Posterior vena cava (tissue), 2 donors: ENCODE results near the gene FGF3. TPM values are rescaled to one million over a fixed set of nuclear protein-coding genes. Genes with fewer than 3 reads are reported as not detected.
A peak's percentile ranks its signal among the peaks of the same experiment; 100 is the strongest.

ENCODE experiments used
- DNase-seq: peaks from one replicate; pipeline ENCODE4 v3.0.0-alpha.2; 2020; ENCODE audit warnings: low spot score
- intact Hi-C, 2 donors: fragments of 100-400 bp; cut with DNase I; formaldehyde crosslinking; loops; one replicate each; pipeline versions ENCODE4 v1.14.1 to v1.14.2; 2022 to 2023
- total RNA-seq, 2 donors: library from RNA; stranded (reverse); fragmentation: NEBNext Ultra II Directional; extraction: Animal tissue kit (Norgen Biotek cat#: 25700); gene quantifications; one replicate each; pipeline ENCODE4 v1.2.1, GENCODE V29; 2021
- donor health status: DM: yes; HTN: yes; CAD: no.
- donor health status: DM: yes; HTN: yes; CAD: no.

The FGF3 gene
- total RNA-seq, 2 donors from 2014 or later, result not detected

DNA sequence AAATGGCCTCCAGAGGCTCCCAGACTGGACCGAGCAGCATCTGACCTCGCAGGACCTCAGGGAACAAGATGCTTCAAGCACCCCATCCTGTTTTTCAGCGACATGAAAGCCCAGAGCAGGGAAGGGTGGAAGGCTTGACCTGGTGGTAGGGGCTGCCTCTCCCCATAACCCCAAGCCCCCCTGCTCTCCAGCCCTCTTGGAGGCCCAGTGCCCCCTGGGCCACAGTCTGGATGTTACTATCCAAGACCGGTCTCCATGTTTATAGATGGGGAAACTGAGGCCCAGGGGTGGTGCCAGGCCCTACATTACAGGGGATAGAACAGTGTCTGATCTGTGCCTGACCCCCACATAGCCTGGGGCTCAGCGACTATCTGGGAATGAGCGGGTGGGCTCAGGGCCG, 7.0 kb downstream of the FGF3 start:
- intact Hi-C loops, result no loop called here
- DNase-seq, result no peak

DNA sequence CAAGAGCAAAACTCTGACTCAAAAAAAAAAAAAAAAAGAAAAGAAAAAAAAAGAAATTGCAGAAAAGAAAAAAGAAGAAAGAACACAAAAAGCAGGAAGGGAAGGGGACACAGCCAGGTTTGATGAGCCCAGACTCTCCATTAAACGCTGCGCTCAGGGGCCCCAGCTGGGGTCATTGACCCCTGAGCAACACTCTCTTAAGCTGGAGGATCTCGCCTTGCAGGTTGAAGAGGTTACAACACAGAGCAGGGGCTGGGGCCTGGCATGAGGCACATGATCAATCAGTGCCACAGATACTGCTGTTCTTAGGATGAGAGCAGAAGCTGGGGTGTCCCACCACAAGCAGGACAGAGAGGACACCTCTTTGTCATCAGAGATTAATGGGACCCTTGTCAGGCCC, 7.8 kb downstream of the FGF3 start:
- intact Hi-C loops, result no loop called here
- no peak for DNase-seq

DNA sequence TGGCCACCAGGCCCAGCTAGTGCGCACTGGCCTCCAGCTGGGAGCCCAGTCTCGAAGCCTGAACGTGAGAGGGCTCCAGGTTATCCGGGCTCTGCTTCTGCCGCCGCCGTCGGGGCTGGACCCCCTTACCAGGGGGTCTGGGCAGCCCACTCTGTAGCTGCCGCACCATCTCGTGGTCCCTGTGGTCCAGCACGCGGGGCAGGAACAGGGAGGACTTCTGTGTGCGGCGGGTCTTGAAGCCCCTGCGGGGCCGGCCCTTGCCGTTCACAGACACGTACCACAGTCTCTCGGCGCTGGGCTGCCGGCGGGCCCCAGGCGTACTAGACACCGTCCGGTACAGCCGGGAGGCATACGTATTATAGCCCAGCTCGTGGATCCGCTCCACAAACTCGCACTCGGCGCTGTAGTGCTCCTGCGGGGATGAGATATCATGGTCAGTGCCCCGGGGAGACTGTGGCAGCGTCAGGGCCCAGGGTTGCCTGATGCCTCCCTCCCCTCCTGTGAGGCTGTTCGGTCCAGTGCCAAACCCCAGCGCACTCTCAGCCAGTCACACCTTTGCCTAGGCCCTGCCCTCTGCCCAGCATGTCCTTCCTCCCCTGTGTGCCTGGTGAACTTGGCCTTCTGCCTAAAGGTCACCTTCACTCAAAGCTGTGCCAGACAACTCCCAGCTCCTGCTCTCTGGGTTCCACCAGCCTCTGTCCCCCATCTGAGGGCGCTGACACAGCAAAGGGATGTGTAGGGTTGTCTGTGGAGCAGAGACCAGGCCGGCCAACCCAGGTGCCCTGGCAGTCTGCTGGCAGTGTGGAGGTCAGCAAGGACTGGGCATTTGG, 8.7 kb downstream of the FGF3 start:
- intact Hi-C loops, result no loop called here
- no peak for DNase-seq

DNA sequence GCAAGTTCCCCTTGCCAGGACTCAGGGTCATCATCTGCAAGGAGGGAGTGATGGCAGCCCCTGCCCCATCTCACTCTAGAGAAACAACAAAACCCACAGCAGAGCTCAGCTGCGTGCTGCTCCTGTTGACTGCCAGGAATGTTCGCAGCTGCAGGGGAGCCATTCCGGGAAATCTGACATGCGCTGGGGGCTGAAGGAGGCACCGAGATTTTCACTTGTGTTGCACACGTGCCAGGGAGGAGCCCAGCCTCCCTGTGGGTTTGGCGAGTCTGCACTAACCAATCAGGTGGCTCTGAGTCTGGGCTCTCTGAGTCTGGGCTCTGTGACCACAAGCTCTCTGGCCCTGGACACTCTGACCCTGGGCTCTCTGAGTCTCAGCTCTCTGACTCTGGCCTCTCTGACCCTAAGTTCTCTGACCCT, 10.5 kb downstream of the FGF3 start:
- intact Hi-C loops, result loop anchor here in 1 of 2 donors (2.0 kb wide), 1 partner anchor 698 kb away; no protein-coding TSS in a partner anchor
- no peak for DNase-seq

DNA sequence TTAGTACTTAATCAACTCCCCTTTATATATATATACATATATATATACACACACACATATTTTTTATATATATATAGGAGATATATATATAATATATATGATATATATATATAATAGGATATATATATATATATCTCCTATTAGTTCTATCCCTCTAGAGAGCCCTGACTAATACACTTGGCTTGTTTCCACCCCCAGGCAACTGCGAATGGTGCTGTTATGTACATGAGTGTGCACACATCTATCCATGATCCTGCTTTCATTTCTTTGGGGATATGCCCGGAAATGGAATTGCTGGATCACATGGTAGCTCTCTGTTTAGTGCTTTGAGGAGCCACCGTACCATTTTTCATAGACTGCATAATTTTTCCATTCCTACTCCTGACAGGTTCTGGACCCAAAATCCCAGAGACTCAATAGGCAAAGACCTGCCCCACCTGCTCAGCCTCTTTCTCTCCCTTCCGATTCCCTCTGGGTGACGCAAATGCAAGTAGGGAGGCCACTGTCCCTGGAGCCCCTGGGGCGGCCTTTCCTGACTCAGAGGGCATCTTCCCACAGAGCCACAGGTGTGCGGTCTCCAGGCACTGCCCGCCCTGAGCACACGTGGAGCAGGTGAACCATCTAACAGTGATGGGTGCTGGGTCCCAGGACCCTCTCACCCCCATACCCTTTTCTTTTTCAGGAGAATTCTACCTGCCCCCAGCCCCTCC, 12.0 kb downstream of the FGF3 start:
- intact Hi-C loops, result no loop called here
- no peak for DNase-seq

DNA sequence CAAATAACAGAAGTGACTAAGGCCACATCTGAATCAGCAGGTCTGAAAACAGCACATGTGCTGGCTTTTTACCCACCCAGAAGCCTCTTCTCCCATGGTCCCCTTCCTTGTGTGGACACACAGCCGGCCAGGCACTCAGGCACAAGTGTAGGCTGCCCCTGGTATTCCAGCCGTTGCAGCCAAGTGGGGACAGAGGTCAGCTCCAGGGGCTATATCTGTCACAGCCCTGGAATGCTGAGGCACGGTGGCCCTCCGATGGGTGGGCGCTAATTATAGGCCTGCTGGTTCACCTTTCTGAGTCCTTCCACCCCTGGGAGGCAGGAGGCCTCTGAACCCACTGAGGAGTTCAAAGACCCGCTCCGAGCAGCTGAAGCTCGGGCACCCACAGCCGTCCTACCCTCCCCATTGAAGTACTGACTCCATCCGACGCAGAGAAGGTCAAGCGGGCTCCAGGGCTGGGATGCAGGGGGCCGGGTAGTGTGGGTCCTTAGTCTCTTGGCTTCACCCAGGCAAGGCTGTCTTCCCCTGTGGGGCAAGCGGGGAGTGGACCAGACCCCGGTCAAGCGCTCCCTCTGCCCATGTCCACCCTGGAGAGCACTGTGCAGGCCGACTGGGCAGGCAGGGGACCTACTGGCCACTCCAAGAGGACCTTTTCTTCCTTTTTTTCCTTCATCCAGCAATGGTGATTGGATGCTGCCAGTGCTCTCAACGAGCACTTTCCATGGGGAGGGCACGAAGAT, 14.3 kb downstream of the FGF3 start:
- intact Hi-C loops, result no loop called here
- no peak for DNase-seq

DNA sequence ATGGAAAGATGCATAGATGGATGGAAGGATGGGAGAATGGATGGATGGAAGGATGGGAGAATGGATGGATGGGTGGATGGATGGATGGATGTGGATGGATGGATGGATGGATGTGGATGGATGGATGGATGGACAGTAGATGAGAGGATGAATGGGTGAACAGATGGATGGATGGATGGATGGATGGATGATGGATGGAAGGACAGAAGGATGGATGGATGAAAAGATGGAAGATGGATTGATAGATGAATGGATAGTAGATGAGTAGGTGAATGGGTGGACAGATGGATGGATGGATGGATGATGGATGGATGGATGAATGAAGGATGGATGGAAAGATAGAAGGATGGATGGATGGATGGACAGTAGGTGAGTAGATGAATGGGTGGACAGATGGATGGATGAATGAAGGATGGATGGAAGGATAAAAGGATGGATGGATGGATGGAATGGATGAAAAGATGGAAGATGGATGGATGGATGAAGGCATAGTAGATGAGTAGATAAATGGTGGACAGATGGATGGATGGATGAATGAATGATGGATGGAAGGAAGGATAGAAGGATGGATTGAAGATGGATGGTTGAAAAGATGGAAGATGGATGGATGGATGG, 15.5 kb downstream of the FGF3 start:
- DNase-seq, result no peak
- intact Hi-C loops, result no loop called here

DNA sequence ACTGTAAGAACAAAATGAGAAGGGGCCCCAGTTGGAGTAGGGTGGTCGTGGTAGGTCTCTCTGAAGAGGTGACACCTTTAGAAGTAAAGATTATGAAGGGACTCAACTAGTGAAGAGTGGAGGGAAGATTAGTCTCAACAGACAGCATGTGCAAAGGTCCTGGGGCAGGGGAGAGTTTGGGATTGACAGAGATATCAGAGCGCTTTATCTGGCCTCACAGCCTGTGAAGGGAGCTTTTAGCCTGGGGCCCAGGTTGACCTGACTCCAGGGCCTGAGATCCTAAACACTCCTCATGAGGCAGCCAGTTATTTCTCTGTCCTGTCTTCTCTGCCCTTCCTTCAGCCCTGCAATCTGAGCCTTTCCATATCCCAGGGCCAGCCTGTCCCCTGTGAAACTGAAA, 16.2 kb downstream of the FGF3 start:
- DNase-seq, result no peak

DNA sequence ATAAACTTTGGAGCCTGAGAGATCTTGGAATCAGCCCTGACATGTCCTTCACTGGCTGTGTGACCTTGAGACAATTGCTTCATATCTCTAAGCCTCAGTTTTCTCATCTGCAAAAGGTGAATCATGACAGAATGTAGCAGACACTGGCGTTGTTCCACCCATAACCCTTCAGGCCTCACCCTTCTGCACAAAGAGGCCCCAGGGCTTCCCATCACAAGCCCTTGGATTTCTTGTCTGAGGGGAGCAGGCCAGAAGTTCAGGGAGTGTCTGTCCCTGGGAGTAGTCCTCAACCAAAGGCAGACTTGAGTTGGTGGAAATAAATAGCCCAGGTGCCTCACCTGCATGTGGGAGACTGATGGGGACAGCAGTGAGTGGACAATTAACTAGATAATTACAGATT, 16.6 kb downstream of the FGF3 start:
- DNase-seq, result no peak
- intact Hi-C loops, result no loop called here

More for the DNA sequence above, 16.2 kb downstream of the FGF3 start:
- intact Hi-C loops, result no loop called here

DNA sequence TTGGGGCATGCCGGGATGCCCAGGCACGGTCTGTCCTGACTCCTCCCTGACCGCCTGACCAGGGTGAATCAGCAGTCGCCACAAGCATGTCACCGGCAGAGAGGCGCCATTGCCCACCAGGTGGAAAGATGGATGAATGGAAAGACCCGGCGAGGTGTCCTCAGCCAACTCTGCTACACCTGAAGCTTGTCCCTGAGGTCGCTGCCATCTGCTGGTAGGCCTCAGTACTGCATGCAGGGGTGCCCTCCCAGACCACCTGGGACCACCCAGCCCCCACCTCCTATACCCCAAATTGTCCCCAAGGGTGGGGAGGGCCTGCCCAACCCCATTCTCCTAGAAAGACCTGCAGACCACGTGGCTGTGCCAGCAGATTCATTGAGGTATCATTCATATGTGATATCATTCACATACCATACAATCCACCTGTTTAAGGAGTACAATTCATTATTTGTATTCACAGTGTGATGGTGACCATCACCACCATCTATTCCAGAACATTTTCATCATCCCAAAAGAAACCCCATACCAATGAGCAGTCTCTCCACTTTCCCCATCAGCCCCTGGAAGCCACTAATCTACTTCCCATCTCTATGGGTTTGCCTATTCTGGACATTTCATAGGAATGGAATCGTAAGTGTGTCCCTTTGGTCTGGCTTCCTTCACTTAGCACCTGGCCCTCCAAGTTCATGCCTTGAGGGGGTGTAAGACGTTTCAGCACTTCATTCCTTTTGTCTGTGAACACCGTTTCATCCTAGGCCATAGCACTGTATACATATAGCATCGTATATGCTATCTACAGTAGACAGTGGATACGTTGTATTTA, 17.5 kb downstream of the FGF3 start:
- no peak for DNase-seq
- intact Hi-C loops, result no loop called here

DNA sequence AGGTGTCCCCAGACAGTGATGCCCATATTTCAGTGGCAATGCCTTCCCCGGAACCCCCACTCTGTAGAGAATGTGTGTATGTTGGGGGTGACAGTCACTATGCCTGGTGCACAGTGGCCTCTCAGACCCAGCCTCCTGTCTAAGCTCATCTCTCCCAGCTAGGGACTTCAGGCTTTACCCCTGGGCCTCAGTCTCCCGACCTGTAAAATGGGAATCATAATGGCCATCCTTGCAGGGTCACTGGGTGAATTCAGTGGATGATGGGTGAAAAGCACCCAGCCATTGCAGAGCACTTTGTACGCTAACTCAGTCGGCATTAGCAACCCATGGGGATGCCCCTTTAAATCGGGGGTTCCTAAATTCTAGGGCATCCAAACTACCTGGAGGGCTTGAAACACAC, 18.9 kb downstream of the FGF3 start:
- intact Hi-C loops, result no loop called here
- DNase-seq, result no peak

DNA sequence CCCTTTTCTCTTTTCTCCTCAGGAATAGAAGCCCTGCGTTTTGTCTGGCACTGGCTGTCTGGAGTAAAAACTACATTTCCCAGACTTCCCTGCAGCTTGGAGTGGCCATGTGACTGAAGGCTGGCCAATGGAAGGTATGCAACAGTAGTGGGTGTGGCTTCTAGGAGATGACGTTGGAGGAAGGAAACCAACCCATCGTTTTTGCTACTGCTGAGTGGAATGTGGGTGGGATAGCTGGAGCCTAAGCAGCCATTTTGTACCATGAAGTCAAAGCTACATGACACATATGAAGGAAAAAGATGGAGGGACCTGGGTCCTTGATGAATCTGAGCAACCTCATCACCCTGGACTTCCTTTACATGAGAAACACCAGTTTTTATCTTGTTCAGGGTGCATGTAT, 19.6 kb downstream of the FGF3 start:
- no peak for DNase-seq
- intact Hi-C loops, result no loop called here

DNA sequence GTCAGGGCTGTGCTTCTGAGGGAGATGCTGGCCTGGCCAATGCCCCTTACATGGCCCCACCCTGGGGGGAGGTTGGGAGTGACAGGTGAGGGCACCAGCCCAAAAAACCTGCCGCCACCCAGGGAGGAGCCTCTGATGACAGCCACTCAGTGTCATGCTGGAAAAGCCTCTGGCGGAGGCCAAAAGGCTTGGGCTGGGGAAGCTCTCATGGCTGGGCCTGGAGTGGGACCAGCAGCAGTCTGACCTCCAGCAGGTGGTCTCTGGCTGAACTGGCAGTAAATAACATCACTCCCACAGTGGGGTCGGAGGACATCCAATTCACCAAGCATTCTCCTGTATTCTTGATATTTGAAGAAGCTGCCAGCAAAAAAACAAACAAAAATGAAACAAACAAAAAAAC, 20.1 kb downstream of the FGF3 start:
- DNase-seq, result no peak
- intact Hi-C loops, result no loop called here

DNA sequence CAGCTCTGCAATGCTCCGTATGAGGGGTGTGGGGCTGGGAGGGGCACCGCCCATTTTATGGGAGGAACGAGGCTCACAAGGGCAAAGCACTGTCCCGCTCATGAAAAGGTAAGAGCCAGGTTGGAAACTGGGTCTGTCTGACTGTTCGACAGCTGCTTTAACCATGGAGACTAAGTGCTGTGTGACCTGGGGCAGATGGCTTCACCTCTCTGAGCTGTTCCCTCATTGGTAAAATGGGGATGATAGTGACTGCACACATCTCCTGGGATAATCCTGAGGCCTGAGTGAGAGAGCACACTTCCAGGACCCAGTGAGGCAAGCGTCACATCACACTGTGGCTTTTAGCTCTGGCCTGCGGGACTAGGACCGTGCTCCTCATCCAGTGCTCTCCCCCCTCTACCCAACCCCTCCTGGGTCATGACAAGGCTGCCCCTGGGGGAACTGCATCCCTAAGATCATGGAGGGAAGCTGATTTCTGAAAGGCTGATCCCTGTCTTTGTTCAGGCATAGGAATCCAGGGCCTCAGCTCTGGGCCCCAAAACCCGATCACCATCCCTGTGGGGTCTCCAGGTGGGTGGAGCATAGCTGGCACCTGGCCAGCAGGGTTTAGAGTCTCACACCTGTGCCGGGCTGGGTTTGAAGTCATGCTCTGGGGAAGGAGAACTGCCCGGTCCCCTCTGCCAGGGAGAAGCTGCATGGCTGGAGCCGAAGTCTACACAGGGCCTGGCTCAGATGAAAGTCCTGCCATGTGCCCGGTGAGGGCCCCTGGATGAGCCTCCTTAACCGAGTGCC, 21.3 kb downstream of the FGF3 start:
- intact Hi-C loops, result no loop called here

DNA sequence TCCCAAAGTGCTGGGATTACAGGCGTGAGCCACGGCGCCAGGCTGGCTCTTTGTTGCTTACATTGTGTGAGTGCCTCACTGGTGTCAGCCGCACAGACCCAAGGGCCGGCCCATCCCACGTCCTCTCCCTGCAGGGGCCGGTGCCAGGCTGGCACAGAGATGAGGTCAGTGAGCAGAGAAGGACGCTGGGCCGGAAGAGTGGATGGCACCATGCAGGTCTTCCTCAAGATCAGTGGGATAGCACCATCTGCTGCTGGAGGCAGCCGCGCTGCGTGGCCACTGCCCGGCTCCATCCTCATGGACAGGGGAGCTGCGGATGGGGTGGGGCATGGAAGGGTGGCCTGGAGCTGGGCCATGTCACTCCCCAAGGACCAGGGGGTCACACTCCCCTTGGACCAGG, 22.1 kb downstream of the FGF3 start:
- intact Hi-C loops, result no loop called here
- no peak for DNase-seq

More for the DNA sequence above, 21.3 kb downstream of the FGF3 start:
- no peak for DNase-seq

DNA sequence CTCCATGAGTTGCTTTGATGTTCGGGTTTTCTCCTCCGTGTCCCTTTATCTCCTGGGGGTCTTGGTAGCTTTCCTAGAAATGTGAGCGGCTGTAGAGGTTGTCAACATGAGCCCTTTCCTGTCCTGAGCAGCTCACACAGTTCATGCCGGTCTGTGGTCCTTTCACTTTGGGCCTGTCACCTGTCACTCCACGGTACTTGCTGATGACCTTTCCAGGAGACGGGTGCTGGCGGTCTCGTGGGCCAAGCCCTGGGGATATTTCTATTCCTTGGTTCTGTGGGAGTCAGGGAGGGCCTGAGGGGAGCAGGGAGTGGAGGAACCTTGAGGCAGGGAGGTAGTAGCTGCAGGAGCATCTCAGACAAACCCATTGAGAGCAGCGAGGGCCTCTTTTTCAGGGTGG, 23.2 kb downstream of the FGF3 start:
- no peak for DNase-seq
- intact Hi-C loops, result no loop called here

DNA sequence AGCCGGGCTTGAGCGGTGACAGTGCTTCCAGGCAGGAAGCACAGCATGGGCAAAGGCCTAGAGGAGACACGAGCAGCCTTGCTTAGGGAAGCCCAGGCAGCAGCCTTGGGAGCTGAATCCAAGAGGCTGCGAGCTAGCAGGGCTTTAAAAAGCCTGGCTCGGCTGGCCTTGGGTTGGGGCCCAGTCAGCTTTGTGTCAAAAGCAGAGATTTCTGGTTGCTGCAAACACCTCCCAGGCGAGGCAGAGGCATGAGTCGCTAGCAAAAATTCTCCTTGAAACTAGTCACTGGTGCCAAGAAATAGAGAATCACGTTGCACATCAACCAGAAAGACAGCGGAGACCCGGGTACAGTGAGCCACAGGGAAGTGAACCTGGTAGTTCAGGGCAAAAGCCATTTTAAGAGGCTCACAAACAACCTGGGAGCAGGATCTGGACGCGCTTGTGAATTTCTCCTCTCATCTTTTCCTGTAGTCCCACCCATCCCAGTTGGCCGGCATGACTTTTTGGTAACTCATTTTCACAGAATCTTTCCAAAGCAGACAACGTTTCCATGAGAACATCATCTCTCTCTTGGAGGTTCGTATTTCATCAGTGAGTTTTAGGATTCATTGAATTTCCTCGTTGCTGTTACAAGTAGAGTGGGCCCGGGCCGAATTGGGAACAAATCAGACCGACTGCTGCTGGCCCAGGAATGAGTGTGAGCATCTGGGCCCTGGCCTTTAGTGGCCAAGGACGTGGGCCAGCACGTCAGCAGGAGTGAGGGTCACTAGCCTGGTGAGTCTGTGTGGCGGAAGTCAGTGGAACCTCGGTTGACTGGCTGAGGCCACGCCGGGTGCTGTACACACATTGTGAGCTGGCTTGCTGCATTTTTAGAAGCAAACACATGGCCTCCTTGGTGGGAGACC, 27.7 kb downstream of the FGF3 start:
- peak; percentile 90 for DNase-seq
- intact Hi-C loops, result no loop called here
